GM18909 (cell line): ENCODE measurements around the gene ANO2.
"Not testable (repeated sequence)": the region's sequence is repeated elsewhere in the genome, so short reads cannot be mapped to it uniquely, and the experiment has no call there.

Source experiments
- ATAC-seq: cut with Tn5 transposase; IDR thresholded peaks from one replicate; pipeline ENCODE4 v1.9.1; 2021; ENCODE audit warnings: mild to moderate bottlenecking; ENCODE audit not compliant: unreplicated experiment, poor library complexity

Gene ANO2

DNA sequence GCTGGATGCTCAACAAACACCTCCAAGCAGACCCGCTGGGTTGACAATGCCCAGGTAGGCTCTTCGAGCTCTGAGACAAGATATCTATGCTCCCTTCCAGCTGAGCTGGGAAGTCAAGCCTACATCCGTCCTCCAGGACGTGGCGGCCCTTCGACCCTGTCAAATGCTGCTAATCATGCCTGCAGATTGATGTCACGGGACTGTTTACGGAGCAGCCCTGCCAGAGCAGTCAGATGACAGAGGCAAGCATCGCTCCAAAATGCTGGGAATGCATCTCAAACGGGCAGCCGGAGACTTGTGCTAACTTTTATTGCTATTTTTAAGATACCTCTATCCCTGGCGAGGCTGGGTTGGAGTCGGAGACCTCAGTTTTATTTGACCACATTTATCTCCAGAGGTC, 373.9 kb downstream of the ANO2 start:
- no peak for ATAC-seq

DNA sequence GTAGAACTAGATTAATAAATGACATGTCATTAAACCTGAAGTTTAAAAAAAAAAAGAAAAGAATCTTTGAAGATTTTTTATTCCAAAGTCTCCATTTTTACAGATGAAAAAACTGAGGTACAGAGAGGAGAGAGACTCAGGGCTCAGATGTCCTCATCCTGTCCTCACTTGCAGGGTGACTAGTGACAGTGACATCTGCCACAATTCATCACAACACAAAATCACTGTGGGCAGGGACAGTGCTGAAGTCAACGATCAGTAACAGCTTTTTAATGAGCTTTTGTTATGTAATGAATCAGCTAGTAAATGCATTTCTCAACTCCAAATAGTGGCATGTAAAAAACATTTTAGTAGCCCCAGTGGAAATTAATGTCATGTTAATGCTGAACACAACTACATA, 374.6 kb downstream of the ANO2 start:
- no peak for ATAC-seq

DNA sequence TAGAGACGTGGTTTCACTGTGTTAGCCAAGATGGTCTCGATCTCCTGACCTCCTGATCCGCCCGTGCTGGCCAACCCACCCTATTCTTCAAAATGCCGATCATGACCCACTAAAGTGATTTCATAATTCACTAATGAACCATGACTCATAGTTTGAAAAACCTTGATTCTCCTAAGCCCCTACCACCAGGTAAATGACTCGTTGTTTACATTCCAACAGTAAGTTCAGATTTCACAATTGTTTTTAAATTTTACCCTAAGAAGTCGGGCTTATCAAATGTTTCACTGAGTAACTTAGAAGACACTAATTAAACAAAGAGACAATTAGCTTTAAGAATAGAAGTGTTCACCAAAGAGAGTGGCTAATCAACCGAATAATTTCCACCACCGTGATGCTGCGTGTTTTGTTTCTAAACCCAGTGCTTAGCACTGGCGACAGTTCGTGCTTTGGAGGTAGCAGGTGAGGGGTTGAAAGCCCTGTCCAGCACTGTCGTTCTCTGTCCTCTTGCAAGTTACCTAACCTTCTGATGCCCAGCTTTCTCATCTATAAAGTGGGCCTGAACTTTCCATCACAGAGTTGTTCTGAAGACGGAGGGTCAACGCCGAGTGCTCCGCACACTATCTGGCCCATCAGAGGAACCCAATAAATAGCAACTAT, 376.6 kb downstream of the ANO2 start:
- no peak for ATAC-seq

DNA sequence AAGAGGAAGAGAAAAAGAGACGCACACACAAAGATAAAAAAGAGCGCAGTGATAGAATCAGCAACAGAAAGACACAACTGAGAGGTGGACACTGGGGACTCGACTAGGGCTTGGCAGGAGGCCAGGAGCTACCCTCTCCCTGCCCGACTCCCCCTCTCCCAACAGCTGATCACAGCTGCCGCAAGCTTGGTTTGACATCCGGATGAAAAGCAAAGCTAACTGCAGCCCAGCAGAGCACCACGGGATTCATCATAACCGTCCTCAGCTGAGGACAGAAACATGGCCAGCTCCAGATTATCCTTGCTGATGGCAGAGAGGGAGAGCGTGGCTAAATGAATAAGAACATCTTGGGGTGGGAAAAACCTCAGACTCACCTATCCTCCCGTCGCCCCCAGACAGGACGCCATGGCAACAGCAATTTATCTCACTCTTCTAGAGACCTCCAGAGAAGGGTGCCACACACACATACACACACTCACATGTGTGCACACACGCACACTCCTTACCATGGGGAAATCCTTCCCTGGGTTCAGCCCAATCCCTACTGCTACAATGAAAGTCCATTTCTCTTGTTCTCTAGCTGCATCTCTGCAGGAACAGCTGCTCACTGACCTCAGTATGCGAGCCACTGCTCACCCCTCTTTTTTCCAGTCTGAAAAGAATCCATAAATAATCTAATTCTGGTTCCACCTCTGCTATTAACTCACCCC, 377.9 kb downstream of the ANO2 start:
- no peak for ATAC-seq

DNA sequence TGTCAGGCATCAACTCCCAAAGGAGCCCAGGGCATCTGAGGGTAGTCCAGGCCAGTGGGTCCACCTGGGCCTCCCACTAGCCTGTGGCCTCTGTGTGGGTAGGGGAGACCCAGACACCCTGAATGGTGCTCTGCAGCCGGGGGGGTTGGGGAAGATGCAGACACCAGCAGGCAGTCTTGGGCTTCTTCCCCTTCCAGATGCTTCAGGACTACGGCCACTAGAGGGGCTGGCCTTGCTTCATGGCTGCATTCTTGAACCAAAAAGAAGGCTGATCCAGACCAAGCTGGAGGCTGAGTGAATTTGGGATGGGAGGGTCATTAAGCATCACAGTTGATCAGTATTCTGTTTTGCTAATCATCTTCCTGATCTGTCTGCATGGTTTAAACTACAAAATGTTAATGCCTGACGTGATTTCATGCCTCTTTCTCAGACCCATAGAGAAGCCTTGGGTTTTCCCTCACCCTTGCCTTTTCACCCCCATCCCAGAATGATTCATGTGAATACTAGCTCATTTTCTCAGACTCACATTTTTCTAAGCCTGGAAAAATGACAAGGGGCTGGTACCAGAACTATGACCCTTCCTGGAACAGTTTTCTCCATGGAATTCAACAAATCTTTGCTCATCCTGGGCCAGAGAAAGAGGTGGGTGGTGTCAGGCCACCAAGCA, 379.0 kb downstream of the ANO2 start:
- no peak for ATAC-seq

DNA sequence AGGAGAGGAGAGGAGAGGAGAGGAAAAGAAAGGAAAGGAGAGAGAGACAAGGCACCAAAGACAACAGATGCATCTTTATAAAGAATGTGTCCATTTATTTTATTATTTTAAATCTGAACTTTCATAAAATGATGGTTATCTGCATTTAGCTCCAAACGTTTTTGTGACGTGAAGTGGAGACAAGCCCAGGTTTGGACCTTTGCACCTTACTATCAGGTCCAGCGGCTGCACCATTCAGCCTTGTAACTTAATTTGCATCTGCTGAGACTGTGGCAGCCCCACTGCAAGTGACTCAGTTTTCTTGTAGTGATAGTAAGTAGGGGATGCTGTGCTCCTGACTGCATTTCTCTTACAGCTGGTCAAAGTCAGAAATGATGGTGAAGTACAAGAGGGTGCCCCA, 382.5 kb downstream of the ANO2 start:
- no peak for ATAC-seq

DNA sequence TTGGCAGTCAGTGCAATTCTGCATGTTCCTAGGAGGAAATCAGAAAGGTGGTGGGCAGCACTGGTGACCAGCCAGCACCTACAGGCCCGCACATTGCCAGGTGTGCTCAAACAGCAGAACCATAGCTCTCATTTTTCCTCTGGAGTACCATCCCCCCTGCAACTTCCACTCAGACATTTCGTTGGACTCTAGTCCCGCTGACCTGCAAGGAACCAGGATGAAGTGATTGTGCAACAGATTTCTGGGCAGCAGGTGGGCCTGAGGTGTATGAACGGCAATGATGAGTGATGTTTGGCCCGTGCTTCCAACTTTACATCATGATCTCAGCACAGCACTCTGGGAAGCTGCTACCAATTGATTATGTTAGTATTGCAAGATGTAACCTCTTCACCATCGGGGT, 383.2 kb downstream of the ANO2 start:
- no peak for ATAC-seq

DNA sequence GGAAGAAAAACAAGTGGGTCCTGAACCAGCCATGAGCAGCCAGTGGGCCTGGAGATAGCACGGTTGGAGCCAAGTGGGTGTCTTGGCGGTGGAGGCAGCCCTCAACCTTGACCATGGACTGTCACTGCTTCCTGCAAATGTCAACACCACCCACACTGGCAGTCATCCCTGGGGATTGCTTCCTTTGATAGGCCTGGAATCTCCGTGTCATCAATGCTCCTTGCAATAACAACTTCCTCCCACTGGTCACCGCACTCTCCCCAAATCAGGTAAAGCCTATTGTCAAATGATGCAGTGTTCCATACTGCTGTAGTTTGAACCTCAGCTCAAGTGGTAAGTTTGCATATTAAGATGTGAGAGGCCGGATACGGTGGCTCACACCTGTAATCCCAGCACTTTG, 384.0 kb downstream of the ANO2 start:
- no peak for ATAC-seq

DNA sequence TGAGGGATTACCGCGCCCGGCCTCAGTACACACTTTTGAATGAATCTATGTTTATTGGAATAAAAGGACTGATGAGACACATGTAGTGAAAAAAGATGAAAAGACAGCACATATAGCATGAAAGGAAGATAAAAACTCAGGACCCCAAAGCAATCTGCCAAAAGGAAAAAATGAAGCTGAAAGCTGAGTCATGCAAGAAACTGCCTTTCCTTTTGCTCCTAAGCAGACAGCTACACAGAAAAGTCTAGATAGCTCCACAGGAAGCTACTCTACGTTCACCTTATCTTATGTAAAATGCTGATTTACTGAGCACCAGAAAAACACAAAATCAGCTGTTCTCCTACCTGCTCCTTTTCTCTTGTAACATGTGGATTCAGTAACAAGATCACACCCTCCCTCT, 384.8 kb downstream of the ANO2 start:
- ATAC-seq, result no peak

DNA sequence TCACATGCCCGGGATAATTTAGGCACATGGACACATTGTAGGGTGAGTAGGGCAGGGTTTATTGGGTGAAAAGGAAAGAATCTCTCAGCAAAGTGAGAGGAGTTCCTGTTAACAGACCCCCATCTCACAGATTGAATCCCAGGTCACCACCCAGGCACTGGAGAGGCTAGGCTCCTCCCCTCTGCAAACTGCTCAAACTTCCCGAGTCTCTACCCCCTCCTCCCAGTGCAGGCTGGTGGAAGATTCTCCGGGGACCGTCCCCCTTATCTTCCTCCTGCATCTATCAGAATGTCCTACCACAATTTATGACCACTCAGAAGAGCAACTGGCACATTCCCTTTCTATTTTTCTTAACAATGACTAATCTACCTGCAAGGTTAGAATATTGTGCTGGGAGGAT, 387.2 kb downstream of the ANO2 start:
- ATAC-seq, result no peak

DNA sequence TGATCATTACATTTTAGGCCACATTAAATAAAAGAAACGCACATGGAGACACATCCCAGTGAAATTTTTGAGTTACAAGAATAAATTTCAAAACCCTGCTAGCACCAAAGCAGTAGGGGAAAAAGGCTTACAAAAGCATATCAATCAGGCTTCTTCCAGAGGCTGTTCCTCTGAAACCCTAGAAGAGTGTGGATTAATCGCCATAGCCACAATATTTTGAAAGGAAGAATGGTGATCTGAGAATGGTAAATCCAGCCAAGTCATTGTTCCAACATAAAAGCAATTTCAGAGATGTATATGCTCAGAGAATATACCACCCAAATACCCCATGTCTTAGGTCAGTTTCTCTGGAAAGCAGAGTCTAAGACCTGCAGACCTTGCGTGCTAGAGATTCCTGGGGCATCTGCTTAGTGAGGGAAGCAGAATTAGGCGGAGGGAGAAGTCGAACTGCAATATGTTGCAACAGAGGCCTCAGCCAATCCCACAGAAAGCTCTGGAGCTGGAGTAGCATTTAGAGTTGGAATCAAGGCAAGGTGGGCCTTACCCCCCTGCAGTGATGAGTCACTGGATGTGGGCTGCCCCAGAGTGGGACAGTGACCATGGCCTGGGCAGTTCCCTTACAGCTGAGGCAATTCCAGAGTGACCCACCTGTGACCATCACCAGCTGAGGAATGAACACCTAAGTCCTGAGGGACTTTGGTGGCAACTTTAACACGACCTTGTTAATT, 387.9 kb downstream of the ANO2 start:
- ATAC-seq, result no peak

DNA sequence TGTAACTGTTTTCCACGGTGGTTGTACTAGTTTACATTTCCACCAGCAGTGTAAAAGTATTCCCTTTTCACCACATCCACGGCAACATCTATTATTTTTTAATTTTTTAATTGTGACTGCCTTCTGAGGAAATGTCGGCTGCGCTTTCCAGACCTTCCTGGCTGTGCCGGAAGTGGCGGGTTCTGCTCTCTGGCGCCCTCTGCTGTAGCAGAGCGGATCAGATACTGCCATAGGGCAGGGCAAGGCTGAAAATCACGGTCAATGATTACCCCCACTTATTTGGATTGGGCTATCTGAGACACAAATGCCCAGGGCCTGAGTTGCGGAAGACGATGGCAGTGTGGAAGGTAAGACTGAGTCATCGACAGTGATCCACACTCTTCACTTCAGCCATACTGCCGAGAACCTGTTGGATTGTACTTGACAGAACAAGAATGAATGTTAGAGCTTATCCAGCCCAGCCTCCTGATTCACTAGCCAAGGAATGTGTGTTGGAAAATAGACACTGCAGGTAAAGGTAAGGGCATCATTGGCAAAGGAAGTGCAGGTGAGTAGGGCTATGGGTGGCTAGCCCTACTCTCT, 388.9 kb downstream of the ANO2 start:
- no peak for ATAC-seq

DNA sequence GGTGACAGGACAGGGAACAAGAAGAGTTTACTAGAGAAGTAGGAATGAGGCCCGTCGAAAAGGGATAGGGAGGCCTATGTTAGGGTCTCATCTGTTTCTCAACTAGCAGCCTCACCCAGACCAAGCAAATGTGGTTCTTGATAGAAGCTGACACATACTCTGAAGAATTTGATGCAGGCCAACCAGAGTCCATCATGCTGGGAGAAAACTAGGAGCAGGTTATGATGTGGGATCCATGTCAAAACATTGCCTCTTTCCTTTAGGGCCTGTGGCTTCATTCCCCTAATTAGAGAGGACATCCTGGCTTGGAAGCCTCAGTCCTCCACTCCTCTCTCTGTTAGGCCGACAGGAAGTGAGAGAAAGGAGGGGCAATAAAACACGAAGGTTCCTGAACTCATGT, 390.3 kb downstream of the ANO2 start:
- no peak for ATAC-seq

DNA sequence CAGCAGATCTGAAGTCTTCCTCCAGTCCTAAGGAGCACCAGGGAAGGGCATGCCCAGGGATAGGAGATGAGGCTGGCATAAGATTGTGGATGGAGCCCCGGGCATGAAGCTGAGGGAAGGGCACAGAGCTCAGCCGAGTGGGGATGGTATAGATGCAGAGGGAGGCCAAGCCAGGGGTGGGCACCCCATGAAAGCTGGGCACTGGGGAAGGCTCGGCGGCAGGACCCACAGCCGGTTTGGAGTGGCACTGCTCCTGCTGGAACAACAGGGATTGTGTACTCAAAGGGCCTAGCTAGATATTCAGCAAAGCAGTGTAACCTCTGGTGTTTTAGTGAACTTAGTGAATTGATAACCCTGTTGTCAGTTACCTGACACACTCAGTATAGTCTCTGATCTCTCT, 396.0 kb downstream of the ANO2 start:
- no peak for ATAC-seq

DNA sequence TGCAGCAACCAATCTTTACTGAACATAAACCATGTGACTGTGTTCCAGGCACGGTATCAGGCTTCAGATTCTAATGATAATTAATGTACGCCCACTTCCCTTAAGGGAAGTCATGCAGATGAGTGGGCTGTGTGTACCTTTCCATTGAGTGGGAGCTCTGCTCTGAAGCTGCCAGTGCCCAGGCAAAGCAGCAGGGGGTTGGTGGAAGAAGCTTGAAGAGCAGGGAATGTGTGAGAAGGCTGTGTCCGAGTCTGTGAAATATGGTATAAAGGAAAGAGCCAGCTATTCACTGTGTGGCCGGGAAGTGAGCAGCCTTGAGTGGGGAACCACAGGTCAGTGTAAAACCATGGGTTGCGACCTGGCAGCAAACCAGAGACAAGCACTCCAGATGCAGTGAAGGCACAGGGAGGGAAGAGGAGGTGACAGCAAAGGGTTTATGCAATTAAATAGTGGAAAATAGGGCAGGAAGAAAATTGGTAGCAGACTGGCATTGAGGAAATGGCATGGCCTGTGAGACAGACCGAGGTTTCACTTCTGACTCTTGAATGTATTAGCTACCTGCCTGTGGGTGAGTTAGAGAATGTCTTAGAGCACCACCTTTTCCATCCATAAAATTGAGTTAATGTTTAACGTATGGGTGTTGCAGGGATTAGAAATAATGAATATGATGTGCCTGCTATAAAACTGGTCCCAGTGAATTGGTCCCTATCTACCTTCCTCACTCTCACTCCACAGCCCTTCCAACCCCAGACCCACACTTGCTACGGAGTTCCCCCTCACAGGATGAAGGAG, 396.7 kb downstream of the ANO2 start:
- ATAC-seq, result no peak

DNA sequence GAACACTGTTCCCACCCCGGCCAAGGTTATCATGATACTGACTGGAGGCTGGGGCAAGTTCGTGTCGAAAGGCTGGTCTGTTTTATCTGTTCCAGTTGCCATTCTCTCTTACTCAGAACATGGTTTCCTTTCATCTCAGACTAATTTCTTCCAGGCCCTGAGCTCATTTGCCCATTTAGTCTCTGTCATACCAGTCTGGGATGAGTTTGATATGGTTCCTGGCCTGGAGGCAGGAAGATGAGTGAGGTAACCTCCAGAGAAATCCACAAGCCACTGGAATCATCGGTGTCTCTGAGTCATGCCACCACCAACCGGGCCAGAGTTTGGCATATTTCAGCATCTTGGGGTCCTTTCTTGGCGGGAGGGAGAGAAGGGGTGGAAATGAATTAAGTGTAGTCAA, 398.4 kb downstream of the ANO2 start:
- ATAC-seq, result no peak

DNA sequence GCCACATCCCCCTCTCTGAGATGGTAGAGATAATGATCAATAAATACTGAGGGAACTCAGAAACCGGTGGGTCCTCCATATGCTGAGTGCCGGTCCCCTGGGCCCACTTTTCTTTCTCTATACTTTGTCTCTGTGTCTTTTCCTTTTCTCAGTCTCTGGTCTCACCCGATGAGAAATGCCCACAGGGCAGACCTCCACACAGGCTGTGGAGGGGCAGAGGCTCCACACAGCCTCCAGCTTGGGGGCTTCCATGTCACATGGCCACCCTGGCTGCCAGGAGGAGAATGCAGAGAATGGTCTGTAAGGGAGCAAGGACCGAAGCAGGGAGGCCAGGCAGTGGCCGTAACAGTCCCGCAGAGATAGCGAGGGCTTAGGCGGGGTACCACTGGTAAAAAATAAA, 407.3 kb downstream of the ANO2 start:
- no peak for ATAC-seq

DNA sequence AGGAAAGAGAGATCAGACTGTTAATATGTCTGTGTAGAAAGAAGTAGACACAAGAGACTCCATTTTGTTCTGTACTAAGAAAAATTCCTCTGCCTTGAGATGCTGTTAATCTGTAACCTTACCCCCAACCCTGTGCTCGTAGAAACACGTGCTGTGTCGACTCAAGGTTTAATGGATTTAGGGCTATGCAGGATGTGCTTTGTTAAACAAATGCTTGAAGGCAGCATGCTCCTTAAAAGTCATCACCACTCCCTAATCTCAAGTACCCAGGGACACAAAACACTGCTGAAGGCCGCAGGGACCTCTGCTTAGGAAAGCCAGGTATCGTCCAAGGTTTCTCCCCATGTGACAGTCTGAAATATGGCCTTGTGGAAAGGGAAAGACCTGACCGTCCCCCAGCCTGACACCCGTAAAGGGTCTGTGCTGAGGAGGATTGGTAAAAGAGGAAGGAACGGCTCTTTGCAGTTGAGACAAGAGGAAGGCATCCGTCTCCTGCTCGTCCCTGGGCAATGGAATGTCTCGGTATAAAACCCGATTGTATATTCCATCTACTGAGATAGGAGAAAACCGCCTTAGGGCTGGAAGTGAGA, 407.9 kb downstream of the ANO2 start:
- not testable (repeated sequence) for ATAC-seq

DNA sequence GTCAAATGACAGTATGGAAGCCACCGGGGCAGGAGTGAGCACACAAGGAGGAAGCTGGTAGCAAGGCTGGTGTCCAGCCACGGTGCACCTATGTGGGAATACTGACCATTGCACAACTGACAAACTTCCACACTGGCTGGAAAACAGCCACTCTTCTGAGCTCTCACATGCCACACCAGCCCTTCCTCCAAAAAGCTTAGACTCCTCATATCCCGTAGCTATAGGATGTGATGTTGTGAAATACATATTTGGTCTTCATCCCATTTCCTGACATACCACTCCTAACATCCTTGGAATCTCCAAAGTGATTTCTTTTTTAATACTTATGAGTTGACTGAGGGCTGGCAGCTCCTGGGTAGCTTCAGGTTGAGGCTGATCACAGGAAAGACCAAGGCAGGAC, 409.5 kb downstream of the ANO2 start:
- no peak for ATAC-seq
